Measurements from ENCODE around the gene CPN2. TPM values are rescaled to one million over a fixed set of nuclear protein-coding genes. Genes with fewer than 3 reads are reported as not detected.

Gene CPN2
- total and polyA plus RNA-seq, 2 of the 8 experiments (the other 6 are each of a cell fraction or from before 2014, with no cell fraction given) = 0.03 TPM; not detected in 1

GRCh38 chr3:194304186-194304917 is 46.8 kb downstream of the CPN2 start (continued):
- TF ChIP-seq TAF1 (IDR thresholded peaks at IDR 0.05; ENCODE audit: low read depth, low read length) = no peak

Measured in H1 (cell line).